PFSK-1 (cell line): ENCODE results near the gene FSTL4.

Experiments
- FOXP2 ChIP-seq: optimal IDR thresholded peaks from 2 replicates; pipeline ENCODE3; 2011; ENCODE audit warnings: borderline replicate concordance, control low read depth, inconsistent platforms; ENCODE audit not compliant: insufficient read depth; ENCODE audit errors: extremely low read length, extremely low read depth
- POLR2AphosphoS5 ChIP-seq: IDR thresholded peaks from 2 replicates; pipeline ENCODE4 v1.6.1; 2012; ENCODE audit warnings: low read depth, mild to moderate bottlenecking, control low read depth, low read length, moderate library complexity
- SIN3A ChIP-seq: IDR thresholded peaks from 2 replicates; pipeline ENCODE4 v1.6.1; 2012; ENCODE audit warnings: mild to moderate bottlenecking, low read length, moderate library complexity, borderline replicate concordance; ENCODE audit not compliant: insufficient read depth
- TAF1 ChIP-seq: IDR thresholded peaks from 2 replicates; pipeline ENCODE4 v1.6.1; 2012; ENCODE audit warnings: low read length, control low read depth, borderline replicate concordance; ENCODE audit not compliant: insufficient read depth
- TF ChIP-seq, protein P1 (sequence below), 2 experiments: IDR thresholded peaks; 2 replicates each; pipeline versions ENCODE4 v1.6.1 to v1.8.0; 2011 to 2012; ENCODE audit warnings: low read depth in 2 of 2, low read length in 2 of 2, control low read depth in 1 of 2, inconsistent platforms in 1 of 2, mild to moderate bottlenecking in 1 of 2, moderate library complexity in 1 of 2; ENCODE audit not compliant: insufficient read depth in 1 of 2

Gene FSTL4

DNA sequence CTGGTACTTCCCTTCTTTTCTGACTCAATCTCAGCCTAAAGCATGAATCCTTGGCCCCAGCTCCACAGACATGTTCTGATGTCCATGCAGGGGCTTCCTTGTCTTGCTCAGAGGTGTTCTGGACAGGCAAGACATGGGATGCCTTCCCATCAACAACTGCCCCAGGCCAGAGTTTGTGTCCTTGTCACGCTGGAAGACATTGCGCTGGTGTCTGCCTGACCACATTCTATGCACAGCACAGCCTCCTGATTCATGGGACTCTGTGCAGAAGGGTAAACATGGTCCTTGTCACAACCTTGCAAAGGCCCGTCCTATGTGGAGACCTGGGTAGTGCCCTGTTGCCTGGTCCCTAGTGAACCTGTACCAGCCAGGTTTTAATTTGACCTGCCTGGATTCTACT lies 212.2 kb downstream of the FSTL4 start:
- TF ChIP-seq SIN3A, result no peak
- TF ChIP-seq, protein P1, sequence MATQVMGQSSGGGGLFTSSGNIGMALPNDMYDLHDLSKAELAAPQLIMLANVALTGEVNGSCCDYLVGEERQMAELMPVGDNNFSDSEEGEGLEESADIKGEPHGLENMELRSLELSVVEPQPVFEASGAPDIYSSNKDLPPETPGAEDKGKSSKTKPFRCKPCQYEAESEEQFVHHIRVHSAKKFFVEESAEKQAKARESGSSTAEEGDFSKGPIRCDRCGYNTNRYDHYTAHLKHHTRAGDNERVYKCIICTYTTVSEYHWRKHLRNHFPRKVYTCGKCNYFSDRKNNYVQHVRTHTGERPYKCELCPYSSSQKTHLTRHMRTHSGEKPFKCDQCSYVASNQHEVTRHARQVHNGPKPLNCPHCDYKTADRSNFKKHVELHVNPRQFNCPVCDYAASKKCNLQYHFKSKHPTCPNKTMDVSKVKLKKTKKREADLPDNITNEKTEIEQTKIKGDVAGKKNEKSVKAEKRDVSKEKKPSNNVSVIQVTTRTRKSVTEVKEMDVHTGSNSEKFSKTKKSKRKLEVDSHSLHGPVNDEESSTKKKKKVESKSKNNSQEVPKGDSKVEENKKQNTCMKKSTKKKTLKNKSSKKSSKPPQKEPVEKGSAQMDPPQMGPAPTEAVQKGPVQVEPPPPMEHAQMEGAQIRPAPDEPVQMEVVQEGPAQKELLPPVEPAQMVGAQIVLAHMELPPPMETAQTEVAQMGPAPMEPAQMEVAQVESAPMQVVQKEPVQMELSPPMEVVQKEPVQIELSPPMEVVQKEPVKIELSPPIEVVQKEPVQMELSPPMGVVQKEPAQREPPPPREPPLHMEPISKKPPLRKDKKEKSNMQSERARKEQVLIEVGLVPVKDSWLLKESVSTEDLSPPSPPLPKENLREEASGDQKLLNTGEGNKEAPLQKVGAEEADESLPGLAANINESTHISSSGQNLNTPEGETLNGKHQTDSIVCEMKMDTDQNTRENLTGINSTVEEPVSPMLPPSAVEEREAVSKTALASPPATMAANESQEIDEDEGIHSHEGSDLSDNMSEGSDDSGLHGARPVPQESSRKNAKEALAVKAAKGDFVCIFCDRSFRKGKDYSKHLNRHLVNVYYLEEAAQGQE (IDR thresholded peaks at IDR 0.05; ENCODE audit: insufficient read depth in 1 of 2, low read depth in 2 of 2, low read length in 2 of 2), result no peak
- no peak for TF ChIP-seq POLR2AphosphoS5
- no peak for TF ChIP-seq TAF1

DNA sequence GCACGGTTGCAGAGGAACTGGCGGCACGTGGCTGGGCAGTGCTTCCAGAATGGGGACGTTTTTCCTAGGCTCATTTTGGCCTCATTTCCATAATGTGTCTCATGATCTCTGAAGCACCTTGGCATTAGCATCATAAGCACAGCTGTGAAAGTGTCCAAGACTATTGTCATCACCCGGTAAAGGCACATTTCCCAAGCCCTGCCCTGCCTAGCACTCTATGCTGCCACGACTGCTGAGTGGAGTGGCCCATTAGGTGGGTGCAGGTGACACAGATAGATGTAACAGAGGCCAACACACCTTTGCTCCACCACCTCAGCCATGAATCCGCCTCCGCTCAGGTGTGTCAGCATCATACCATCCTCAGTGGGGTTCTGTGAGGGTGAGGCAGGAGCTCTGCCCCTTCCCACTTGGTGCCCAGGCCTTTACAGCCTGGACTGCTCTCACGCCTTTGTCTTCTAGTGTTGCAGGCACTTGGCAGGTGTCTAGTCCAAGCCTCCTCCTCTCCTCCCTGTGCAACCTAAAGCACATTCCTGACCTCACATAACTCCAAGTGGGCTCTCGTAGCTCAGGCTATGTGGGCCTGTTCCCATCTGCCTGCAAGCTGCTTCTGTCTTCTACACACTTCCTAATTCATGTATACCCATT lies 213.0 kb downstream of the FSTL4 start:
- TF ChIP-seq, protein P1 (IDR thresholded peaks at IDR 0.05; ENCODE audit: insufficient read depth in 1 of 2, low read depth in 2 of 2, low read length in 2 of 2), result no peak
- no peak for TF ChIP-seq TAF1
- no peak for TF ChIP-seq POLR2AphosphoS5
- TF ChIP-seq SIN3A, result no peak
- no peak for TF ChIP-seq FOXP2

DNA sequence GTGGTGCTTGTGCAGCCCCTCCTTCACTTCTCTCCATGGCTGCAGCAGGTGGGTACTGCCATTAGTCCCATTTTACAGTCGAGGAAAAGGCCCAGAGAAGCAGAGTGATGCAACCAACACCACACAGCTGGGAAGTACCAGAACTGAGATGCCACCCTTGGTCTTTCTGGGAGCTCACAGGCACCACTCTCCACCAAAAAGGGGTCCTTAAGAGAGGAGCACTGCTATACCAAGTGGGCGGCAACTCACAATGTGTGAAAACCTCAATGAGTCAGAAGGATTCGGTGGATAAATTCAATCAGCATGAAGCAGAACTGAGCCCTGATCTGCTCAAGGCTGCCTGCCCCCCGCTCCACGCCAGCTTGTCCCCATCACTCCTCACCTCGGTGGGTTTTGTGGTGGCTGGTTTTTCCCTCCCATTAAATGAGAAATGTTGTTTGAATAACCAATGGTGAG lies 213.7 kb downstream of the FSTL4 start:
- TF ChIP-seq TAF1 (no peak), POLR2AphosphoS5 (no peak), SIN3A (no peak), FOXP2 (no peak)
- TF ChIP-seq, protein P1 (IDR thresholded peaks at IDR 0.05; ENCODE audit: insufficient read depth in 1 of 2, low read depth in 2 of 2, low read length in 2 of 2), result no peak

DNA sequence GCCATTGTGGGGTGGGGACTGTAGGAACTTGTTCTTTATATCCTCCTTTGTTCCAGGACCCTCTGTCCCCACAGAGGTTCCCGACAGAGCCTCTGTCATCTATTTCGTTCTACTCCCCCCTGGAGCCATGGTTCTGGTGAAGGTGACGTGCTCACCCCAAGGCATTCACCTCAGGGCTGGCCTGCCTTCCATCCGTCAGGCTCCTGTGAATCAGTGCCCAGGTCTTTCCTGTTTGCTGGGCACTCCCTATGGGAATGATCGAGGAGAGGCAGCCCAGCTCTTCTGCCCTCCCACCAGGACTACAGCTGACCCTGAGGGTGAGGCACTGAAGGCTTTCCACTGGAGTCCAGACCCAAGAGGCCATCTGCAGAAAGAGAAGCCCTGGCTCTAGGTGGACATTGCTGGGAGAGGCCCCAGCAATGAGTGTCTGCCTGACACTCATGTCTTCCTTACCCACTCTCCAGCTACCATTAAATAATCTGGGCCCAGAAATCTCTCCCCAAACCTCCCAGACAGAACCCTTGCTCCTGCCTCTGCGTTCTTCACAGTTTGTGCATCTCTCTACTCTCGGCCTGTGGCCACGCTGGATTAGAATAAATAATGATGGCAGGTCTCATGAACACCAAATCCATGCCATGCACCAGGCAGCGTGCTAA lies 214.2 kb downstream of the FSTL4 start:
- TF ChIP-seq TAF1, result no peak
- no peak for TF ChIP-seq POLR2AphosphoS5
- TF ChIP-seq, protein P1 (IDR thresholded peaks at IDR 0.05; ENCODE audit: insufficient read depth in 1 of 2, low read depth in 2 of 2, low read length in 2 of 2), result no peak
- no peak for TF ChIP-seq SIN3A
- TF ChIP-seq FOXP2, result no peak
